ENCODE results near the gene CHN2. TPM values are rescaled to one million over a fixed set of nuclear protein-coding genes. Genes with fewer than 3 reads are reported as not detected.

Gene CHN2
- total RNA-seq, 1 experiment from 2014 or later, result 2.1 TPM

- TF ChIP-seq SP1 (IDR thresholded peaks at IDR 0.05; ENCODE audit: low read depth), result no peak
- TF ChIP-seq YY1 (IDR thresholded peaks at IDR 0.05; ENCODE audit: extremely low read depth, insufficient replicate concordance, low read depth, low read length), result no peak
- no peak for TF ChIP-seq POLR2A (IDR thresholded peaks at IDR 0.05; ENCODE audit: borderline replicate concordance, extremely low read depth, insufficient read depth, insufficient read length)
- TF ChIP-seq, protein P1, sequence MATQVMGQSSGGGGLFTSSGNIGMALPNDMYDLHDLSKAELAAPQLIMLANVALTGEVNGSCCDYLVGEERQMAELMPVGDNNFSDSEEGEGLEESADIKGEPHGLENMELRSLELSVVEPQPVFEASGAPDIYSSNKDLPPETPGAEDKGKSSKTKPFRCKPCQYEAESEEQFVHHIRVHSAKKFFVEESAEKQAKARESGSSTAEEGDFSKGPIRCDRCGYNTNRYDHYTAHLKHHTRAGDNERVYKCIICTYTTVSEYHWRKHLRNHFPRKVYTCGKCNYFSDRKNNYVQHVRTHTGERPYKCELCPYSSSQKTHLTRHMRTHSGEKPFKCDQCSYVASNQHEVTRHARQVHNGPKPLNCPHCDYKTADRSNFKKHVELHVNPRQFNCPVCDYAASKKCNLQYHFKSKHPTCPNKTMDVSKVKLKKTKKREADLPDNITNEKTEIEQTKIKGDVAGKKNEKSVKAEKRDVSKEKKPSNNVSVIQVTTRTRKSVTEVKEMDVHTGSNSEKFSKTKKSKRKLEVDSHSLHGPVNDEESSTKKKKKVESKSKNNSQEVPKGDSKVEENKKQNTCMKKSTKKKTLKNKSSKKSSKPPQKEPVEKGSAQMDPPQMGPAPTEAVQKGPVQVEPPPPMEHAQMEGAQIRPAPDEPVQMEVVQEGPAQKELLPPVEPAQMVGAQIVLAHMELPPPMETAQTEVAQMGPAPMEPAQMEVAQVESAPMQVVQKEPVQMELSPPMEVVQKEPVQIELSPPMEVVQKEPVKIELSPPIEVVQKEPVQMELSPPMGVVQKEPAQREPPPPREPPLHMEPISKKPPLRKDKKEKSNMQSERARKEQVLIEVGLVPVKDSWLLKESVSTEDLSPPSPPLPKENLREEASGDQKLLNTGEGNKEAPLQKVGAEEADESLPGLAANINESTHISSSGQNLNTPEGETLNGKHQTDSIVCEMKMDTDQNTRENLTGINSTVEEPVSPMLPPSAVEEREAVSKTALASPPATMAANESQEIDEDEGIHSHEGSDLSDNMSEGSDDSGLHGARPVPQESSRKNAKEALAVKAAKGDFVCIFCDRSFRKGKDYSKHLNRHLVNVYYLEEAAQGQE (IDR thresholded peaks at IDR 0.05; ENCODE audit: low read depth), result no peak
- ChIA-PET CTCF (no interaction called here), RAD21 (ENCODE audit: low non-redundant PET in 1 of 2, low total read pairs in 2 of 2, uncharacterized antibody in 2 of 2, unreplicated experiment in 2 of 2) (no interaction called here), POLR2A (no interaction called here)
- Histone ChIP-seq H3K4me1 (ENCODE audit: control insufficient read depth in 1 of 2, insufficient read depth in 2 of 2, low read length in 2 of 2) (no peaks in the 10 kb centered on the region), H2AFZ (ENCODE audit: low read depth, low read length, poor library complexity, severe bottlenecking) (no peak overlapping the region), H3K79me2 (ENCODE audit: insufficient read depth, low read length) (no peaks in the 10 kb centered on the region), H3K4me3 (replicated peaks in 1 of 2; ENCODE audit: low read depth in 1 of 2, low read length in 2 of 2) (no peak overlapping the region), H3K9me2 (ENCODE audit: insufficient read depth) (no peaks in the 10 kb centered on the region), H3K4me2 (ENCODE audit: low read length) (no peak overlapping the region), H4K20me1 (ENCODE audit: insufficient read depth) (no peaks in the 10 kb centered on the region), H3K9ac (ENCODE audit: low read length) (no peak overlapping the region), H3K27ac (ENCODE audit: low read depth, low read length) (no peak overlapping the region), H3K9me3 (ENCODE audit: control insufficient read depth in 1 of 2, insufficient read depth in 1 of 2, low read depth in 1 of 2, low read length in 2 of 2) (no peaks in the 10 kb centered on the region), H3K27me3 (ENCODE audit: insufficient read depth, low read length) (no peaks in the 10 kb centered on the region), H3K36me3 (ENCODE audit: control insufficient read depth in 1 of 2, insufficient read depth in 2 of 2, low read length in 2 of 2) (no peaks in the 10 kb centered on the region)
- intact Hi-C loops (cut with micrococcal nuclease), result no loop called here
- DNase-seq (ENCODE audit: low read depth, low spot score) (no peak), ATAC-seq (no peak)
- no TSS peak for BruUV-seq (replicated peaks)
These were observed 316.8 kb downstream of the CHN2 start for GRCh38 chr7:29511337-29511736.

DNA sequence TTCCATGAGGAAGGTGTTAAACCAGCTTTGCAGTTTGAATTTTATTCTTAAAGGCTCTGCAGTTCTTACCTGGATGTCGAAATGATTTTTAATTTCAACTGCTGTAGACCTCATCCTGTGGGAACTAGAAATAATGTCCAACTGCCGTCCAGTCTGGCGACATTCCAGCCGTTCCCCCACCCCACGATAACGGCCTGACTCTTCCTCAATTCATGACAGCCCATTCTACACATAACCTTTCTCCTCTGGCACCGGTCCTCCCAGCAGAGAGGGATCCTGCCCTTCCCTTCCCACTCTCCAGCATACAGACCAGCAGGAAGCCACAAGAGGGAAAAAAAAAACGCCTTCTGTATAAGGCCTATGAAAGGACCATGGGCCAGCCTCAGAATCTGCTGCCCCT, 317.3 kb downstream of the CHN2 start:
- RAD21 ChIA-PET (ENCODE audit: low non-redundant PET in 1 of 2, low total read pairs in 2 of 2, uncharacterized antibody in 2 of 2, unreplicated experiment in 2 of 2), result no interaction called here
- TF ChIP-seq CTCF (IDR thresholded peaks at IDR 0.05 in 2 of 3, conservative IDR thresholded peaks at IDR 0.05 in 1 of 3; ENCODE audit: borderline replicate concordance in 1 of 3, insufficient read depth in 1 of 3, low read depth in 2 of 3, low read length in 2 of 3) (no peak), POLR2A (IDR thresholded peaks at IDR 0.05; ENCODE audit: borderline replicate concordance, extremely low read depth, insufficient read depth, insufficient read length) (no peak), ZFX (IDR thresholded peaks at IDR 0.05) (no peak), SRF (IDR thresholded peaks at IDR 0.05; ENCODE audit: low read depth) (no peak), RAD21 (IDR thresholded peaks at IDR 0.05; ENCODE audit: low read depth) (no peak), EZH2phosphoT487 (IDR thresholded peaks at IDR 0.05; ENCODE audit: borderline replicate concordance) (no peak), TCF7L2 (IDR thresholded peaks at IDR 0.05; ENCODE audit: borderline replicate concordance, extremely low read depth, insufficient read depth, insufficient read length) (no peak), SIN3A (IDR thresholded peaks at IDR 0.05; ENCODE audit: low read depth) (no peak), EGR1 (IDR thresholded peaks at IDR 0.05; ENCODE audit: low read depth) (no peak), ZNF274 (IDR thresholded peaks at IDR 0.05; ENCODE audit: low read depth, low read length) (no peak)
- TF ChIP-seq, protein P2, sequence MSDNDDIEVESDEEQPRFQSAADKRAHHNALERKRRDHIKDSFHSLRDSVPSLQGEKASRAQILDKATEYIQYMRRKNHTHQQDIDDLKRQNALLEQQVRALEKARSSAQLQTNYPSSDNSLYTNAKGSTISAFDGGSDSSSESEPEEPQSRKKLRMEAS (IDR thresholded peaks at IDR 0.05), result no peak

More for the DNA sequence above, 317.3 kb downstream of the CHN2 start:
- no peak overlapping the region for H2AFZ ChIP-seq (ENCODE audit: low read depth, low read length, poor library complexity, severe bottlenecking)
- no peaks in the 10 kb centered on the region for H3K9me3 ChIP-seq (ENCODE audit: control insufficient read depth in 1 of 2, insufficient read depth in 1 of 2, low read depth in 1 of 2, low read length in 2 of 2)
- no peaks in the 10 kb centered on the region for H3K36me3 ChIP-seq (ENCODE audit: control insufficient read depth in 1 of 2, insufficient read depth in 2 of 2, low read length in 2 of 2)
- H3K4me1 ChIP-seq (ENCODE audit: control insufficient read depth in 1 of 2, insufficient read depth in 2 of 2, low read length in 2 of 2), result no peaks in the 10 kb centered on the region
- no peaks in the 10 kb centered on the region for H3K79me2 ChIP-seq (ENCODE audit: insufficient read depth, low read length)
- H3K9me2 ChIP-seq (ENCODE audit: insufficient read depth), result no peaks in the 10 kb centered on the region
- H3K27ac ChIP-seq (ENCODE audit: low read depth, low read length), result no peak overlapping the region
- H3K27me3 ChIP-seq (ENCODE audit: insufficient read depth, low read length), result no peaks in the 10 kb centered on the region
- POLR2A ChIA-PET, result no interaction called here
- H4K20me1 ChIP-seq (ENCODE audit: insufficient read depth), result no peaks in the 10 kb centered on the region
- H3K9ac ChIP-seq (ENCODE audit: low read length), result no peak overlapping the region
- no TSS peak for BruUV-seq (replicated peaks)
- H3K4me3 ChIP-seq (replicated peaks in 1 of 2; ENCODE audit: low read depth in 1 of 2, low read length in 2 of 2), result no peak overlapping the region
- no peak for DNase-seq (ENCODE audit: low read depth, low spot score)
- intact Hi-C loops (cut with micrococcal nuclease), result no loop called here
- CTCF ChIA-PET, result no interaction called here
- ATAC-seq, result no peak
- no peak overlapping the region for H3K4me2 ChIP-seq (ENCODE audit: low read length)

Measured in HCT116 (cell line).